ENCODE measurements around the gene CYLD. TPM values are rescaled to one million over a fixed set of nuclear protein-coding genes. Genes with fewer than 3 reads are reported as not detected.

The CYLD gene
- total and polyA plus RNA-seq, 2 donors (not counting 3 experiments of a cell fraction or from before 2014, with no cell fraction given), result 7.4 to 21.5 TPM

GRCh38 chr16:50846511-50846910 is 104.6 kb downstream of the CYLD start:
- DNase-seq (ENCODE audit: low read depth, low spot score) (no peak), FAIRE-seq (no peak)
- Histone ChIP-seq H3K9ac (replicated peaks; ENCODE audit: extremely low read depth, insufficient read depth, low read length) (no peak overlapping the region), H3K27ac (ENCODE audit: insufficient read depth, low read depth, low read length) (no peak overlapping the region), H3K36me3 (ENCODE audit: control insufficient read depth in 2 of 2, extremely low read depth in 1 of 2, insufficient read depth in 2 of 2, low read length in 2 of 2) (no peaks in the 10 kb centered on the region), H4K20me1 (replicated peaks; ENCODE audit: control insufficient read depth, extremely low read depth, insufficient read depth, low read length) (no peaks in the 10 kb centered on the region), H3K9me3 (replicated peaks; ENCODE audit: control insufficient read depth, insufficient read depth, low read length) (no peaks in the 10 kb centered on the region), H2AFZ (ENCODE audit: low read depth, low read length) (no peak overlapping the region), H3K79me2 (ENCODE audit: control insufficient read depth, insufficient read depth, low read length) (no peaks in the 10 kb centered on the region), H3K4me2 (ENCODE audit: insufficient read depth, low read length) (no peak overlapping the region), H3K4me1 (ENCODE audit: control insufficient read depth, extremely low read depth, insufficient read depth, low read length) (no peaks in the 10 kb centered on the region), H3K4me3 (replicated peaks in 1 of 3; ENCODE audit: insufficient read depth in 1 of 3, low read depth in 1 of 3, low read length in 3 of 3) (no peak overlapping the region), H3K27me3 (ENCODE audit: control insufficient read depth in 2 of 2, insufficient read depth in 2 of 2, low read length in 2 of 2) (no peaks in the 10 kb centered on the region), H3K9me1 (replicated peaks; ENCODE audit: control insufficient read depth, extremely low read depth, insufficient read depth, low read length) (no peaks in the 10 kb centered on the region)
- intact Hi-C loops (cut with micrococcal nuclease) (no loop called here), dilution Hi-C loops (cut with MboI; ENCODE audit: extremely low pct_ligation_motif_present, low sequenced_read_pairs) (no loop called here)
- TF ChIP-seq MYC (IDR thresholded peaks at IDR 0.05; ENCODE audit: low read depth, low read length) (no peak), GATA2 (IDR thresholded peaks at IDR 0.05; ENCODE audit: insufficient read depth, insufficient read length, low read depth, low read length) (no peak), JUN (IDR thresholded peaks at IDR 0.05; ENCODE audit: borderline replicate concordance, insufficient read depth, insufficient read length, low read depth) (no peak), POLR2AphosphoS5 (IDR thresholded peaks at IDR 0.05; ENCODE audit: insufficient read depth, low read depth, low read length) (no peak), MAX (IDR thresholded peaks at IDR 0.05; ENCODE audit: insufficient read depth, insufficient read length) (no peak), EZH2 (IDR thresholded peaks at IDR 0.05; ENCODE audit: borderline replicate concordance, low read depth, low read length, severe bottlenecking) (no peak), FOS (IDR thresholded peaks at IDR 0.05; ENCODE audit: borderline replicate concordance, insufficient read depth, low read length) (no peak), CTCF (IDR thresholded peaks at IDR 0.05; ENCODE audit: extremely low read depth in 1 of 2, insufficient read depth in 1 of 2, low read depth in 1 of 2, low read length in 2 of 2) (no peak), POLR2A (IDR thresholded peaks at IDR 0.05; ENCODE audit: low read depth, low read length) (no peak)
- no TSS peak for BruUV-seq (replicated peaks)
- CTCF ChIA-PET, result no interaction called here
- POLR2A ChIA-PET, result no interaction called here

Data from endothelial cell of umbilical vein (primary cell).